ENCODE measurements around the gene CCDC142.

The CCDC142 gene

GRCh38 chr2:74513605-74514367 is 31.0 kb upstream of the CCDC142 start:
- Histone ChIP-seq H3K27me3 (ENCODE audit: insufficient read depth, low read length) (peaks cover 71% of the 10 kb centered on the region), H2AFZ (ENCODE audit: low read length, unreplicated experiment) (no peak overlapping the region), H3K4me1 (ENCODE audit: control insufficient read depth, insufficient read depth, low read length, unreplicated experiment) (peaks cover 6% of the 10 kb centered on the region), H3K79me2 (ENCODE audit: control insufficient read depth, insufficient read depth, low read length, unreplicated experiment) (no peaks in the 10 kb centered on the region), H3K4me3 (ENCODE audit: low read depth, low read length) (peak overlapping the region; percentile 59), H3K36me3 (ENCODE audit: insufficient read depth, low read length) (no peaks in the 10 kb centered on the region), H3K27ac (ENCODE audit: low read depth, low read length) (no peak overlapping the region)

- Histone ChIP-seq H3K36me3 (ENCODE audit: insufficient read depth, low read length) (no peaks in the 10 kb centered on the region), H2AFZ (ENCODE audit: low read length, unreplicated experiment) (no peak overlapping the region), H3K4me3 (ENCODE audit: low read depth, low read length) (no peak overlapping the region), H3K27ac (ENCODE audit: low read depth, low read length) (no peak overlapping the region), H3K79me2 (ENCODE audit: control insufficient read depth, insufficient read depth, low read length, unreplicated experiment) (no peaks in the 10 kb centered on the region), H3K4me1 (ENCODE audit: control insufficient read depth, insufficient read depth, low read length, unreplicated experiment) (peaks cover 6% of the 10 kb centered on the region), H3K27me3 (ENCODE audit: insufficient read depth, low read length) (peaks cover 63% of the 10 kb centered on the region)
Observed at GRCh38 chr2:74512744-74513604, 30.2 kb upstream of the CCDC142 start.

GRCh38 chr2:74511104-74511989 is 28.5 kb upstream of the CCDC142 start:
- H3K27ac ChIP-seq (ENCODE audit: low read depth, low read length) = no peak overlapping the region
- no peak overlapping the region for H3K4me3 ChIP-seq (ENCODE audit: low read depth, low read length)
- peaks cover 47% of the 10 kb centered on the region for H3K27me3 ChIP-seq (ENCODE audit: insufficient read depth, low read length)
- H3K36me3 ChIP-seq (ENCODE audit: insufficient read depth, low read length) = no peaks in the 10 kb centered on the region
- no peak overlapping the region for H2AFZ ChIP-seq (ENCODE audit: low read length, unreplicated experiment)
- H3K79me2 ChIP-seq (ENCODE audit: control insufficient read depth, insufficient read depth, low read length, unreplicated experiment) = no peaks in the 10 kb centered on the region
- peaks cover 11% of the 10 kb centered on the region for H3K4me1 ChIP-seq (ENCODE audit: control insufficient read depth, insufficient read depth, low read length, unreplicated experiment)

GRCh38 chr2:74510272-74510671 is 27.5 kb upstream of the CCDC142 start:
- Histone ChIP-seq H2AFZ (ENCODE audit: low read length, unreplicated experiment) (no peak overlapping the region), H3K79me2 (ENCODE audit: control insufficient read depth, insufficient read depth, low read length, unreplicated experiment) (peaks cover 8% of the 10 kb centered on the region), H3K27ac (ENCODE audit: low read depth, low read length) (no peak overlapping the region), H3K4me1 (ENCODE audit: control insufficient read depth, insufficient read depth, low read length, unreplicated experiment) (peaks cover 19% of the 10 kb centered on the region), H3K27me3 (ENCODE audit: insufficient read depth, low read length) (peaks cover 37% of the 10 kb centered on the region), H3K4me3 (ENCODE audit: low read depth, low read length) (no peak overlapping the region), H3K36me3 (ENCODE audit: insufficient read depth, low read length) (no peaks in the 10 kb centered on the region)

- Histone ChIP-seq H3K27me3 (ENCODE audit: insufficient read depth, low read length) (peaks cover 14% of the 10 kb centered on the region), H2AFZ (ENCODE audit: low read length, unreplicated experiment) (peak overlapping the region; percentile 84), H3K27ac (ENCODE audit: low read depth, low read length) (peak overlapping the region; percentile 97)
Observed at GRCh38 chr2:74507926-74508520, 25.2 kb upstream of the CCDC142 start.

GRCh38 chr2:74507145-74507925 is 24.5 kb upstream of the CCDC142 start, which contains the start of gene PCGF1:
TSS of gene PCGF1 (minus strand) at chr2:74507695. CDS start at chr2:74507668, 27 bp downstream.
- Histone ChIP-seq H3K36me3 (ENCODE audit: insufficient read depth, low read length) (no peaks in the 10 kb centered on the region), H3K27me3 (ENCODE audit: insufficient read depth, low read length) (peaks cover 8% of the 10 kb centered on the region), H3K27ac (ENCODE audit: low read depth, low read length) (peak within 1 kb of the TSS; percentile 97), H2AFZ (ENCODE audit: low read length, unreplicated experiment) (peak within 1 kb of the TSS; percentile 84), H3K79me2 (ENCODE audit: control insufficient read depth, insufficient read depth, low read length, unreplicated experiment) (peaks cover 30% of the 10 kb centered on the region), H3K4me3 (ENCODE audit: low read depth, low read length) (peak within 1 kb of the TSS; percentile 84), H3K4me1 (ENCODE audit: control insufficient read depth, insufficient read depth, low read length, unreplicated experiment) (peaks cover 34% of the 10 kb centered on the region)

More at GRCh38 chr2:74507926-74508520, 25.2 kb upstream of the CCDC142 start:
- peaks cover 29% of the 10 kb centered on the region for H3K79me2 ChIP-seq (ENCODE audit: control insufficient read depth, insufficient read depth, low read length, unreplicated experiment)
- H3K4me1 ChIP-seq (ENCODE audit: control insufficient read depth, insufficient read depth, low read length, unreplicated experiment) = peaks cover 34% of the 10 kb centered on the region
- peak overlapping the region; percentile 84 for H3K4me3 ChIP-seq (ENCODE audit: low read depth, low read length)
- H3K36me3 ChIP-seq (ENCODE audit: insufficient read depth, low read length) = no peaks in the 10 kb centered on the region

- H3K79me2 ChIP-seq (ENCODE audit: control insufficient read depth, insufficient read depth, low read length, unreplicated experiment) = peaks cover 32% of the 10 kb centered on the region
- peak overlapping the region; percentile 82 for H3K27ac ChIP-seq (ENCODE audit: low read depth, low read length)
- H3K36me3 ChIP-seq (ENCODE audit: insufficient read depth, low read length) = no peaks in the 10 kb centered on the region
- no peaks in the 10 kb centered on the region for H3K27me3 ChIP-seq (ENCODE audit: insufficient read depth, low read length)
- peak overlapping the region; percentile 76 for H3K4me3 ChIP-seq (ENCODE audit: low read depth, low read length)
- H3K4me1 ChIP-seq (ENCODE audit: control insufficient read depth, insufficient read depth, low read length, unreplicated experiment) = peaks cover 34% of the 10 kb centered on the region
- no peak overlapping the region for H2AFZ ChIP-seq (ENCODE audit: low read length, unreplicated experiment)
Observed at GRCh38 chr2:74505448-74506246, 22.8 kb upstream of the CCDC142 start.

GRCh38 chr2:74504591-74504990 is 21.8 kb upstream of the CCDC142 start:
- Histone ChIP-seq H3K27ac (ENCODE audit: low read depth, low read length) (peak overlapping the region; percentile 82; the same call in 1 of the 2 replicates), H3K4me1 (ENCODE audit: control insufficient read depth, insufficient read depth, low read length, unreplicated experiment) (peaks cover 34% of the 10 kb centered on the region), H3K36me3 (ENCODE audit: insufficient read depth, low read length) (no peaks in the 10 kb centered on the region), H3K4me3 (ENCODE audit: low read depth, low read length) (peak overlapping the region; percentile 76), H3K79me2 (ENCODE audit: control insufficient read depth, insufficient read depth, low read length, unreplicated experiment) (peaks cover 32% of the 10 kb centered on the region), H3K27me3 (ENCODE audit: insufficient read depth, low read length) (no peaks in the 10 kb centered on the region), H2AFZ (ENCODE audit: low read length, unreplicated experiment) (no peak overlapping the region)

Data from ACC112 (cell line).